Psoas muscle (tissue), 8 donors: ENCODE measurements around the gene ABHD17A. TPM values are rescaled to one million over a fixed set of nuclear protein-coding genes. Genes with fewer than 3 reads are reported as not detected.

Experiments used
- ATAC-seq, 4 donors: fragments of 200-7000 bp; cut with Tn5 transposase; one replicate each; pipeline ENCODE4 v1.9.1; 2020; ENCODE audit warnings: moderate library complexity in 3 of 4, mild to moderate bottlenecking in 2 of 4
- DNase-seq, 2 donors: peaks; one replicate each; pipeline ENCODE4 v3.0.0-alpha.2; 2020
- H3K27ac ChIP-seq: fragments of 200-600 bp; one replicate; pipeline ENCODE4 v1.8.0; 2022
- H3K27me3 ChIP-seq, 3 donors: fragments of 200-600 bp in 1 of 3; one replicate each; pipeline versions ENCODE4 v1.6.1 to v1.8.0; 2013 to 2022; ENCODE audit warnings: low read length in 2 of 3, mild to moderate bottlenecking in 2 of 3, moderate library complexity in 1 of 3; ENCODE audit not compliant: insufficient read depth in 3 of 3
- H3K36me3 ChIP-seq, 2 donors: fragments of 200-600 bp in 1 of 2; one replicate each; pipeline versions ENCODE4 v1.6.1 to v1.8.0; 2013 to 2022; ENCODE audit warnings: low read depth in 1 of 2, mild to moderate bottlenecking in 1 of 2, moderate library complexity in 1 of 2; ENCODE audit not compliant: insufficient read depth in 1 of 2
- H3K4me1 ChIP-seq: fragments of 200-600 bp; one replicate; pipeline ENCODE4 v1.8.0; 2022
- H3K4me3 ChIP-seq: fragments of 200-600 bp; one replicate; pipeline ENCODE4 v1.8.0; 2022; ENCODE audit warnings: mild to moderate bottlenecking
- H3K9me3 ChIP-seq: fragments of 200-600 bp; one replicate; pipeline ENCODE4 v1.8.0; 2022
- WGBS, 3 donors: extraction: QIAGEN DNeasy Blood & Tissue Kit; methylation state at CpG; one replicate each; pipeline versions ENCODE4 v1.1.6 to v1.1.7; 2013; 5-methylcytosine and 5-hydroxymethylcytosine counted together
- intact Hi-C, 2 donors: fragments of 100-400 bp; cut with DNase I; formaldehyde crosslinking; loops; one replicate each; pipeline versions ENCODE4 v1.11.0 to v1.14.2; 2022
- polyA plus RNA-seq, 3 donors: library from polyadenylated mRNA; stranded (reverse); fragments of 200-250 nt; gene quantifications; one replicate each; pipeline ENCODE4 v1.2.3, GENCODE V29; 2013
- total RNA-seq, 4 donors: library from RNA; stranded (reverse); fragmentation: NEBNext Ultra II Directional in 2 of 4; extraction: Animal tissue kit (Norgen Biotek cat#: 25700) in 2 of 4; gene quantifications; one replicate each; pipeline versions ENCODE4 v1.2.1 to v1.2.4, GENCODE V29; 2021 to 2023
- TF ChIP-seq, protein P1 (sequence below): fragments of 200-600 bp; IDR thresholded peaks from one replicate; pipeline ENCODE4 v1.8.0; 2022; ENCODE audit warnings: antibody characterized with exemption
- donor health status: healthy with polysubstance abuse.
- donor health status: DM: no; HTN: no; CAD: no; lungs with moderate emphysema.
- donor health status: Bipolar disorder and iron deficiency.
- donor health status: healthy.
- donor health status: DM: yes; HTN: yes; CAD: no.
- donor health status: DM: no; HTN: no; CAD: no.
- donor health status: DM: no; HTN: no; CAD: no.
- donor health status: DM: yes; HTN: yes; CAD: no.

Gene ABHD17A
- total and polyA plus RNA-seq, 7 donors, result 35.5 to 58.9 (median 44.8) TPM

DNA sequence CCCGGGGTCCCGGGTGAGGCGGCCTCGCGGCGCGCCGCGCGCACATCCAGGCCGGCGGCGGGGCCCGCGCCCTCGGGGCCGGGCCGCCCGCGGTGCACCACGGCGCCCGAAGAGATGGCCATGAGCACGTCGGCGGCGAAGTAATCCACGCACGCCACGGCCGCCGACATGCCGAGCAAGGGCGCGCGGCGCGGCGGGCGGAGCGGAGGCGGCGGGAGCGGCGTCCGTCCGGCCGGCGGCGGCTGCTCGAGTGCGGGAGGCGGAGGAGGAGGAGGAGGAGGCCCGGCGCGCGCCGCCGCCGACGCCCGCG, 22.0 kb downstream of the ABHD17A start, which contains the start of gene KLF16:
KLF16 (minus strand) TSS at position 252 of the 310 bp plus-strand sequence; CDS start at position 170, 82 bp downstream.
- WGBS, 3 donors, result 0 to 1% methylated on average over 25 to 60 of the region's 63 CpGs; no CpG with 5 or more reads in 1 of the 3 donors
- no peaks in the 10 kb centered on the region for H3K36me3 ChIP-seq
- DNase-seq, result no peak
- H3K9me3 ChIP-seq, result no peaks in the 10 kb centered on the region
- H3K4me1 ChIP-seq, result peaks cover 8% of the 10 kb centered on the region
- no peak for ATAC-seq
- H3K4me3 ChIP-seq, result peak within 1 kb of the TSS; percentile 93
- intact Hi-C loops, result no loop called here
- TF ChIP-seq, protein P1, sequence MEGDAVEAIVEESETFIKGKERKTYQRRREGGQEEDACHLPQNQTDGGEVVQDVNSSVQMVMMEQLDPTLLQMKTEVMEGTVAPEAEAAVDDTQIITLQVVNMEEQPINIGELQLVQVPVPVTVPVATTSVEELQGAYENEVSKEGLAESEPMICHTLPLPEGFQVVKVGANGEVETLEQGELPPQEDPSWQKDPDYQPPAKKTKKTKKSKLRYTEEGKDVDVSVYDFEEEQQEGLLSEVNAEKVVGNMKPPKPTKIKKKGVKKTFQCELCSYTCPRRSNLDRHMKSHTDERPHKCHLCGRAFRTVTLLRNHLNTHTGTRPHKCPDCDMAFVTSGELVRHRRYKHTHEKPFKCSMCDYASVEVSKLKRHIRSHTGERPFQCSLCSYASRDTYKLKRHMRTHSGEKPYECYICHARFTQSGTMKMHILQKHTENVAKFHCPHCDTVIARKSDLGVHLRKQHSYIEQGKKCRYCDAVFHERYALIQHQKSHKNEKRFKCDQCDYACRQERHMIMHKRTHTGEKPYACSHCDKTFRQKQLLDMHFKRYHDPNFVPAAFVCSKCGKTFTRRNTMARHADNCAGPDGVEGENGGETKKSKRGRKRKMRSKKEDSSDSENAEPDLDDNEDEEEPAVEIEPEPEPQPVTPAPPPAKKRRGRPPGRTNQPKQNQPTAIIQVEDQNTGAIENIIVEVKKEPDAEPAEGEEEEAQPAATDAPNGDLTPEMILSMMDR, result no peak
- H3K27me3 ChIP-seq, result no peaks in the 10 kb centered on the region
- peak within 1 kb of the TSS; percentile 91 for H3K27ac ChIP-seq

DNA sequence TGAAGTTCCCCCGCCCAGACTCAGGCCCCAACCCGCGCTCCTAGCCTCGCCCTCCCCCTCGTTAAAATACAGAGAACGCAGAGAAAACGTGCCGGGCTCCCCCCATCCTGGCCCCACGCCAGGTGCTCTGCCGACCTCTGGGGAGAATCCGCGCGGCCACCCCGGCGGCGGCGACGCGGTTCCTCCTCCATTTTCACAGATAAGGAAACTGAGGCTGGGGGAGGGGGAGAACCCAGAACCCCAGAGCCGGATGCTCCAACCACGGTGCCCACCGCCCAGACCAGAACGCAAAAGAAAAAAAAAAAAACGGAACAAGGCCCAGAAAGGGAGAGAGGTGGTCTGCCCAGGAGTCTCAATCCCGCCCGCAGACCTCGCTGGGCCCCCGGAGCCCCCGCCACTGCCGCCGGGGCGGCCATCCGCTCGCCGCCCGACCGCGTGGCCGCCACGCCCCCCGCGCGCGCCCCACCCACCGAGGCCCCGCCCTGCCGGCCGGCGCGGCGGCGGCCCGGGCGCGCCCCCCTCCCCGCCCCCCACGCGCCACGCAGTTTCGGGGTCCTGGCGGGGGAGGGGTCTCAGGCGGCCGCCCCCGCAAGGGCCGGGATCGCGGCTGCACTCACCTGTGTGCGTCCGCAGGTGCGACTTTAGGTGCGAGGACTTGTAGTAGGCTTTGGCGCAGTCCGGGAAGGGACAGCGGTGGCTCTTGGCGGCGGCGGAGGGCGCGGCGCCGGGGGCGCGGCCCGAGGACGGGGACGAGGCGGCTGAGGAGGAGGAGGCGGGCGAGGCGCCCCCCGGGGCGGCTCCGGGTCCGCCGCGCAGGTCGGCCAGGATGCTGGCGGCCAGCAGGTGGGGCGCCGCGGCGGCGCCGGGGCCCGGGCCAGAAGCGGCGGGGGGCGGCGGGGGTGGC, 22.6 kb downstream of the ABHD17A start:
- WGBS, 3 donors, result 1 to 3% (median 3%) methylated on average over 32 to 109 of the region's 109 CpGs
- Histone ChIP-seq H3K27ac (peak overlapping the region; percentile 58), H3K9me3 (no peaks in the 10 kb centered on the region), H3K27me3 (no peaks in the 10 kb centered on the region), H3K36me3 (no peaks in the 10 kb centered on the region), H3K4me3 (peak overlapping the region; percentile 73), H3K4me1 (peaks cover 9% of the 10 kb centered on the region)
- intact Hi-C loops, result no loop called here
- TF ChIP-seq, protein P1, result no peak
- ATAC-seq (no peak), DNase-seq (peak in 1 of 2 donors; percentile 51)

DNA sequence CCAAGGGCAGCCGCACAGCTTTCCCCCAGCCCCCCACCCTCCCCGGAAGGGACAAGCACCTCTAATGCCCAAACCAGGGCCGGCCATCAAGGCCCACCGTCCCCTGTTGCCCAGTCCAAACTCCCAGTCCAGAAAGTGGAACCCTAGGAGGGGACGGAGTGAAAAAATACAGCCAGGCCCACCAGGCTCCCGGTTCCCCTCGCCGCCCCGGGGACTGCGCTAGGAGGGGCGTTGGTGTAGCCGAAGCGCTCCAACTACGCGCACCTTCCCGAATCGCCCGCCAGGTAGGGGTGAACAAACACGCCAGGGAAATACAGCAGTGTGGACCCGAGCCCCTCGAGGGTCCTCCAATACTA, 23.2 kb downstream of the ABHD17A start:
- H3K27me3 ChIP-seq, result peaks cover 0 to 2% (median 0%) of the 10 kb centered on the region in 3 donors
- H3K36me3 ChIP-seq, result no peaks in the 10 kb centered on the region
- H3K9me3 ChIP-seq, result no peaks in the 10 kb centered on the region
- DNase-seq (no peak), ATAC-seq (no peak)
- no peak overlapping the region for H3K27ac ChIP-seq
- intact Hi-C loops, result no loop called here
- peak overlapping the region; percentile 73 for H3K4me3 ChIP-seq
- TF ChIP-seq, protein P1, result no peak
- WGBS, 3 donors, result 17 to 27% (median 26%) methylated on average over 21 of the region's 21 CpGs
- H3K4me1 ChIP-seq, result peaks cover 16% of the 10 kb centered on the region

DNA sequence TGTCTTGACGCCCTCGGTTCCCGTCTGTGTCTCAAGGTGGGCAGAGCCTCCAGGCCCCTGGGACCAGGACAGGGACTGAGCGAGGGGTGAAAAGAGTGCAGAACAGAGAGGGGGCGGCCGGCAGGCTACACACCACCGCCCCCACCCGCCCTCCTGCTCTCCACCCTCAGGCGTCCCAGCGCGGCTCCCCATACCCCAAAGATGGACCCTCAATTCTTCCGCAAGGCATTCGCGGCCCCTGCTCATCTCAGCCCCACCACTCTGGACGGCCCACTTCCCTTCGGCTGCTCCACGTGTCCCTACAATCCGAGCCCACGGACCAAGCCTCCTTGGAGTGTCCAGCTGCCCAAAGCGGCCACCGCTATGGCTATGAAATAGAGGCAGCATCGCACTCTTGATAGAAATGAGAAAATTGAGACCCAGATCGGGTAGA, 23.7 kb downstream of the ABHD17A start:
- intact Hi-C loops, result no loop called here
- Histone ChIP-seq H3K9me3 (no peaks in the 10 kb centered on the region), H3K4me3 (peak overlapping the region; percentile 73), H3K27me3 (peaks cover 0 to 4% (median 0%) of the 10 kb centered on the region in 3 donors), H3K36me3 (no peaks in the 10 kb centered on the region), H3K4me1 (peaks cover 20% of the 10 kb centered on the region), H3K27ac (no peak overlapping the region)
- TF ChIP-seq, protein P1, result no peak
- DNase-seq (no peak), ATAC-seq (no peak)
- WGBS, 3 donors, result 48 to 62% (median 48%) methylated on average over 22 to 23 of the region's 23 CpGs
